Endothelial cell of umbilical vein (primary cell): Measurements from ENCODE around the gene KRTAP29-1. TPM values are rescaled to one million over a fixed set of nuclear protein-coding genes. Genes with fewer than 3 reads are reported as not detected.

Experiments used
- BruUV-seq: library from RNA; stranded (reverse); fragments of 400-500 nt; replicated peaks from 2 replicates; lab custom pipeline; 2021; lab: Mats Ljungman, UMichigan
- CTCF ChIA-PET: fragments of 300-600, 350-600 bp; sonication (Branson Sonifier 250); formaldehyde crosslinking; loops from one replicate; lab custom pipeline; 2021; ENCODE audit warnings: antibody characterized with exemption, inconsistent platforms; lab: Charles Lee
- POLR2A ChIA-PET: fragments of 300-600, 350-600 bp; sonication (Branson Sonifier 250); formaldehyde crosslinking; loops from one replicate; lab custom pipeline; 2021; ENCODE audit warnings: antibody characterized with exemption, inconsistent platforms; lab: Charles Lee
- DNase-seq: peaks from one replicate; pipeline ENCODE4 v3.0.0-alpha.2; 2011; ENCODE audit warnings: low read depth, low spot score
- FAIRE-seq: peaks from 2 replicates; lab custom pipeline; 2011; peaks lifted over from hg19 to GRCh38; lab: Jason Lieb, UNC
- H2AFZ ChIP-seq: 2 replicates; pipeline ENCODE4 v1.6.0; 2012; ENCODE audit warnings: low read depth, low read length, control low read depth, inconsistent platforms
- H3K27ac ChIP-seq: 2 replicates; pipeline ENCODE4 v1.5.1; 2011; ENCODE audit warnings: low read depth, mild to moderate bottlenecking, control low read depth, low read length, moderate library complexity; ENCODE audit not compliant: insufficient read depth
- H3K27me3 ChIP-seq, 2 experiments: 2 replicates each; pipeline versions ENCODE4 v1.6.0 to v1.6.1; 2011; ENCODE audit warnings: low read length in 2 of 2, mixed read lengths in 1 of 2; ENCODE audit not compliant: control insufficient read depth in 2 of 2, insufficient read depth in 2 of 2
- H3K36me3 ChIP-seq, 2 experiments: 2 replicates in 1 of 2; 3 replicates in 1 of 2; pipeline ENCODE4 v1.5.1; 2011; ENCODE audit warnings: low read length in 2 of 2, mild to moderate bottlenecking in 1 of 2, moderate library complexity in 1 of 2; ENCODE audit not compliant: control insufficient read depth in 2 of 2, insufficient read depth in 2 of 2; ENCODE audit errors: extremely low read depth in 1 of 2
- H3K4me1 ChIP-seq: 3 replicates; pipeline ENCODE4 v1.5.1; 2011; ENCODE audit warnings: mild to moderate bottlenecking, low read length; ENCODE audit not compliant: control insufficient read depth, insufficient read depth; ENCODE audit errors: extremely low read depth
- H3K4me2 ChIP-seq: 2 replicates; pipeline ENCODE4 v1.6.1; 2011; ENCODE audit warnings: low read length, control low read depth, mixed read lengths; ENCODE audit not compliant: insufficient read depth
- H3K4me3 ChIP-seq, 3 experiments: fragments of 200-600 bp in 1 of 3; sonication (generic), shearing (Covaris generic) in 1 of 3; replicated peaks in 1 of 3; 2 replicates each; pipeline ENCODE4 v1.5.1; 2011 to 2016; ENCODE audit warnings: control low read depth in 3 of 3, low read length in 3 of 3, mild to moderate bottlenecking in 2 of 3, inconsistent platforms in 1 of 3, low read depth in 1 of 3, moderate library complexity in 1 of 3; ENCODE audit not compliant: insufficient read depth in 1 of 3
- H3K79me2 ChIP-seq: 2 replicates; pipeline ENCODE4 v1.6.0; 2012; ENCODE audit warnings: low read length, inconsistent platforms; ENCODE audit not compliant: control insufficient read depth, insufficient read depth
- H3K9ac ChIP-seq: replicated peaks from 2 replicates; pipeline ENCODE3; 2011; ENCODE audit warnings: low read length, control low read depth; ENCODE audit not compliant: insufficient read depth; ENCODE audit errors: extremely low read depth
- H3K9me1 ChIP-seq: replicated peaks from 3 replicates; pipeline ENCODE4 v1.6.0; 2011; ENCODE audit warnings: mild to moderate bottlenecking, low read length; ENCODE audit not compliant: control insufficient read depth, insufficient read depth; ENCODE audit errors: extremely low read depth
- H3K9me3 ChIP-seq: replicated peaks from 2 replicates; pipeline ENCODE4 v1.5.1; 2012; ENCODE audit warnings: low read length, inconsistent platforms; ENCODE audit not compliant: control insufficient read depth, insufficient read depth
- H4K20me1 ChIP-seq: replicated peaks from 2 replicates; pipeline ENCODE3; 2011; ENCODE audit warnings: mild to moderate bottlenecking, low read length; ENCODE audit not compliant: control insufficient read depth, insufficient read depth; ENCODE audit errors: extremely low read depth
- CTCF ChIP-seq, 2 donors: IDR thresholded peaks; 1 replicate in 1 of 2; 2 replicates in 1 of 2; pipeline ENCODE4 v1.5.1; 2011; ENCODE audit warnings: low read length in 2 of 2, mild to moderate bottlenecking in 2 of 2, moderate library complexity in 2 of 2, control low read depth in 1 of 2, inconsistent platforms in 1 of 2, low read depth in 1 of 2; ENCODE audit not compliant: insufficient read depth in 1 of 2; ENCODE audit errors: extremely low read depth in 1 of 2
- EZH2 ChIP-seq: IDR thresholded peaks from 2 replicates; pipeline ENCODE4 v1.6.1; 2012; ENCODE audit warnings: borderline replicate concordance, low read depth, mild to moderate bottlenecking, moderate library complexity, low read length, inconsistent platforms; ENCODE audit not compliant: severe bottlenecking
- FOS ChIP-seq: IDR thresholded peaks from 2 replicates; pipeline ENCODE4 v1.6.1; 2011; ENCODE audit warnings: mild to moderate bottlenecking, low read length, moderate library complexity, borderline replicate concordance; ENCODE audit not compliant: insufficient read depth
- GATA2 ChIP-seq: IDR thresholded peaks from 2 replicates; pipeline ENCODE4 v1.7.0; 2011; ENCODE audit warnings: low read depth, mild to moderate bottlenecking, moderate library complexity, mixed read lengths, low read length; ENCODE audit not compliant: insufficient read length, insufficient read depth
- JUN ChIP-seq: IDR thresholded peaks from 2 replicates; pipeline ENCODE4 v1.6.1; 2011; ENCODE audit warnings: borderline replicate concordance, low read depth; ENCODE audit not compliant: insufficient read length, insufficient read depth
- MAX ChIP-seq: IDR thresholded peaks from 2 replicates; pipeline ENCODE4 v1.6.1; 2011; ENCODE audit not compliant: insufficient read depth, insufficient read length
- MYC ChIP-seq: IDR thresholded peaks from one replicate; pipeline ENCODE4 v1.6.1; 2011; ENCODE audit warnings: mild to moderate bottlenecking, low read depth, low read length
- POLR2A ChIP-seq: IDR thresholded peaks from 2 replicates; pipeline ENCODE4 v1.6.1; 2012; ENCODE audit warnings: low read depth, mild to moderate bottlenecking, control low read depth, low read length
- POLR2AphosphoS5 ChIP-seq: IDR thresholded peaks from 2 replicates; pipeline ENCODE4 v1.6.1; 2012; ENCODE audit warnings: low read depth, mild to moderate bottlenecking, control low read depth, low read length, moderate library complexity; ENCODE audit not compliant: insufficient read depth
- dilution Hi-C: fragments of 300-500 bp; cut with MboI; formaldehyde crosslinking; loops from one replicate; pipeline ENCODE4 v1.15.0; 2019; ENCODE audit warnings: low sequenced_read_pairs; ENCODE audit not compliant: extremely low pct_ligation_motif_present
- intact Hi-C: fragments of 100-400 bp; cut with micrococcal nuclease; formaldehyde crosslinking; loops from one replicate; pipeline ENCODE4 v1.10.0; 2022
- polyA plus RNA-seq, 4 experiments: library from polyadenylated mRNA; depleted of rRNA in 3 of 4; stranded (reverse) in 3 of 4; unstranded in 1 of 4; fragments of >200 nt; gene quantifications; 2 replicates each; pipeline versions ENCODE4 v1.2.1 to v1.2.3, GENCODE V29; 2011 to 2012; ENCODE audit warnings: missing spikeins in 1 of 4
- total RNA-seq: library from RNA; stranded (reverse); gene quantifications from 2 replicates; pipeline ENCODE4 v1.2.3, GENCODE V29; 2021

Gene KRTAP29-1
- total and polyA plus RNA-seq, 2 donors (not counting 3 experiments of a cell fraction or from before 2014, with no cell fraction given): not detected

- dilution Hi-C loops: no loop called here
- no peaks in the 10 kb centered on the region for H3K27me3 ChIP-seq
- ChIA-PET CTCF (interaction anchor here (2.1 to 3.9 kb wide), 4 partner anchors 221 to 471 kb away, joined by 9 to 16 read pairs (median 11); no protein-coding TSS in a partner anchor), POLR2A (no interaction called here)
- H3K79me2 ChIP-seq: no peaks in the 10 kb centered on the region
- TF ChIP-seq POLR2AphosphoS5 (no peak), CTCF (IDR thresholded peaks at IDR 0.05; ENCODE audit: extremely low read depth in 1 of 2, insufficient read depth in 1 of 2, low read depth in 1 of 2, low read length in 2 of 2) (no peak), MYC (no peak), MAX (no peak), FOS (no peak), EZH2 (no peak), POLR2A (no peak), JUN (no peak), GATA2 (no peak)
- H4K20me1 ChIP-seq: no peaks in the 10 kb centered on the region
- DNase-seq (no peak), FAIRE-seq (no peak)
- intact Hi-C loops: loop anchor here (10.0 kb wide), 1 partner anchor 337 kb away; no protein-coding TSS in a partner anchor
- no peak overlapping the region for H3K4me2 ChIP-seq
- H2AFZ ChIP-seq: no peak overlapping the region
- H3K4me1 ChIP-seq: no peaks in the 10 kb centered on the region
- no peaks in the 10 kb centered on the region for H3K9me3 ChIP-seq
- no peak overlapping the region for H3K4me3 ChIP-seq
- H3K27ac ChIP-seq: no peak overlapping the region
- no peak overlapping the region for H3K9ac ChIP-seq
- no TSS peak for BruUV-seq
- H3K36me3 ChIP-seq: no peaks in the 10 kb centered on the region
- no peaks in the 10 kb centered on the region for H3K9me1 ChIP-seq
These were observed 25.6 kb upstream of the KRTAP29-1 start for GRCh38 chr17:41328207-41328606.
